ENCODE data around the gene RNF150. TPM values are rescaled to one million over a fixed set of nuclear protein-coding genes. Genes with fewer than 3 reads are reported as not detected.

The RNF150 gene
- polyA plus RNA-seq, 2 of the 4 experiments (the other 2 are of a cell fraction), result 0.21 to 0.34 TPM

DNA sequence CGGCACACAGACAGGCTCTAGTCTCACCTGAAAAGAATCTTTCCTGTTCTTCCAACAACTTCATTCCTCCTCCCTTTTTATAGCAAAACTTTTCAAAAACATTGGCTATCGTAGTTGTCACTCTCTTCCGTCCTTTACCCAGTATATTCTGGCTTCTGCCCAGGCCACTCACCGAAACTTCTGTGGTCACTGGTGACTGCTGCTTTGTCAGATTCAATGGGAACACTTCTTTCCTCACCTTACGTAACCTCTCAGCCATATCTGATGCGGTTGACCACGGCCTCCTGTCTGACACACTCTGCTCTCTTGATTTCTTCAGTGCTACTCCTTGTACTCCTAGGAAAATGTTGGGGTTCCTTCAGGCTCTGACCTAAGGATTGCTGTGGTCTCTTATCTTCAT is 9.2 kb upstream of the RNF150 start:
- CTCF ChIA-PET, result interaction anchor here (2.4 kb wide), 1 partner anchor 9 kb away, joined by 12 read pairs; the partner anchor contains the start of gene RNF150
- TF ChIP-seq, protein P1, sequence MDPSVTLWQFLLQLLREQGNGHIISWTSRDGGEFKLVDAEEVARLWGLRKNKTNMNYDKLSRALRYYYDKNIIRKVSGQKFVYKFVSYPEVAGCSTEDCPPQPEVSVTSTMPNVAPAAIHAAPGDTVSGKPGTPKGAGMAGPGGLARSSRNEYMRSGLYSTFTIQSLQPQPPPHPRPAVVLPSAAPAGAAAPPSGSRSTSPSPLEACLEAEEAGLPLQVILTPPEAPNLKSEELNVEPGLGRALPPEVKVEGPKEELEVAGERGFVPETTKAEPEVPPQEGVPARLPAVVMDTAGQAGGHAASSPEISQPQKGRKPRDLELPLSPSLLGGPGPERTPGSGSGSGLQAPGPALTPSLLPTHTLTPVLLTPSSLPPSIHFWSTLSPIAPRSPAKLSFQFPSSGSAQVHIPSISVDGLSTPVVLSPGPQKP (IDR thresholded peaks at IDR 0.05; ENCODE audit: low read depth, low read length), result no peak
- no peak for TF ChIP-seq FOXS1 (CRISPR knock-in tag; IDR thresholded peaks at IDR 0.05)
- no peak for TF ChIP-seq ZNF302 (CRISPR knock-in tag; IDR thresholded peaks at IDR 0.05)
- no peak for TF ChIP-seq RNF2 (IDR thresholded peaks at IDR 0.05; ENCODE audit: borderline replicate concordance, low read depth)
- TF ChIP-seq, protein P2, sequence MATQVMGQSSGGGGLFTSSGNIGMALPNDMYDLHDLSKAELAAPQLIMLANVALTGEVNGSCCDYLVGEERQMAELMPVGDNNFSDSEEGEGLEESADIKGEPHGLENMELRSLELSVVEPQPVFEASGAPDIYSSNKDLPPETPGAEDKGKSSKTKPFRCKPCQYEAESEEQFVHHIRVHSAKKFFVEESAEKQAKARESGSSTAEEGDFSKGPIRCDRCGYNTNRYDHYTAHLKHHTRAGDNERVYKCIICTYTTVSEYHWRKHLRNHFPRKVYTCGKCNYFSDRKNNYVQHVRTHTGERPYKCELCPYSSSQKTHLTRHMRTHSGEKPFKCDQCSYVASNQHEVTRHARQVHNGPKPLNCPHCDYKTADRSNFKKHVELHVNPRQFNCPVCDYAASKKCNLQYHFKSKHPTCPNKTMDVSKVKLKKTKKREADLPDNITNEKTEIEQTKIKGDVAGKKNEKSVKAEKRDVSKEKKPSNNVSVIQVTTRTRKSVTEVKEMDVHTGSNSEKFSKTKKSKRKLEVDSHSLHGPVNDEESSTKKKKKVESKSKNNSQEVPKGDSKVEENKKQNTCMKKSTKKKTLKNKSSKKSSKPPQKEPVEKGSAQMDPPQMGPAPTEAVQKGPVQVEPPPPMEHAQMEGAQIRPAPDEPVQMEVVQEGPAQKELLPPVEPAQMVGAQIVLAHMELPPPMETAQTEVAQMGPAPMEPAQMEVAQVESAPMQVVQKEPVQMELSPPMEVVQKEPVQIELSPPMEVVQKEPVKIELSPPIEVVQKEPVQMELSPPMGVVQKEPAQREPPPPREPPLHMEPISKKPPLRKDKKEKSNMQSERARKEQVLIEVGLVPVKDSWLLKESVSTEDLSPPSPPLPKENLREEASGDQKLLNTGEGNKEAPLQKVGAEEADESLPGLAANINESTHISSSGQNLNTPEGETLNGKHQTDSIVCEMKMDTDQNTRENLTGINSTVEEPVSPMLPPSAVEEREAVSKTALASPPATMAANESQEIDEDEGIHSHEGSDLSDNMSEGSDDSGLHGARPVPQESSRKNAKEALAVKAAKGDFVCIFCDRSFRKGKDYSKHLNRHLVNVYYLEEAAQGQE (IDR thresholded peaks at IDR 0.05), result no peak
- TF ChIP-seq, protein P3, sequence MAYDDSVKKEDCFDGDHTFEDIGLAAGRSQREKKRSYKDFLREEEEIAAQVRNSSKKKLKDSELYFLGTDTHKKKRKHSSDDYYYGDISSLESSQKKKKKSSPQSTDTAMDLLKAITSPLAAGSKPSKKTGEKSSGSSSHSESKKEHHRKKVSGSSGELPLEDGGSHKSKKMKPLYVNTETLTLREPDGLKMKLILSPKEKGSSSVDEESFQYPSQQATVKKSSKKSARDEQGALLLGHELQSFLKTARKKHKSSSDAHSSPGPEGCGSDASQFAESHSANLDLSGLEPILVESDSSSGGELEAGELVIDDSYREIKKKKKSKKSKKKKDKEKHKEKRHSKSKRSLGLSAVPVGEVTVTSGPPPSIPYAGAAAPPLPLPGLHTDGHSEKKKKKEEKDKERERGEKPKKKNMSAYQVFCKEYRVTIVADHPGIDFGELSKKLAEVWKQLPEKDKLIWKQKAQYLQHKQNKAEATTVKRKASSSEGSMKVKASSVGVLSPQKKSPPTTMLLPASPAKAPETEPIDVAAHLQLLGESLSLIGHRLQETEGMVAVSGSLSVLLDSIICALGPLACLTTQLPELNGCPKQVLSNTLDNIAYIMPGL (CRISPR knock-in tag; IDR thresholded peaks at IDR 0.05; ENCODE audit: borderline replicate concordance), result no peak
- no peak for TF ChIP-seq HOXB13 (CRISPR knock-in tag; IDR thresholded peaks at IDR 0.05; ENCODE audit: low read depth)
- TF ChIP-seq, protein P4, sequence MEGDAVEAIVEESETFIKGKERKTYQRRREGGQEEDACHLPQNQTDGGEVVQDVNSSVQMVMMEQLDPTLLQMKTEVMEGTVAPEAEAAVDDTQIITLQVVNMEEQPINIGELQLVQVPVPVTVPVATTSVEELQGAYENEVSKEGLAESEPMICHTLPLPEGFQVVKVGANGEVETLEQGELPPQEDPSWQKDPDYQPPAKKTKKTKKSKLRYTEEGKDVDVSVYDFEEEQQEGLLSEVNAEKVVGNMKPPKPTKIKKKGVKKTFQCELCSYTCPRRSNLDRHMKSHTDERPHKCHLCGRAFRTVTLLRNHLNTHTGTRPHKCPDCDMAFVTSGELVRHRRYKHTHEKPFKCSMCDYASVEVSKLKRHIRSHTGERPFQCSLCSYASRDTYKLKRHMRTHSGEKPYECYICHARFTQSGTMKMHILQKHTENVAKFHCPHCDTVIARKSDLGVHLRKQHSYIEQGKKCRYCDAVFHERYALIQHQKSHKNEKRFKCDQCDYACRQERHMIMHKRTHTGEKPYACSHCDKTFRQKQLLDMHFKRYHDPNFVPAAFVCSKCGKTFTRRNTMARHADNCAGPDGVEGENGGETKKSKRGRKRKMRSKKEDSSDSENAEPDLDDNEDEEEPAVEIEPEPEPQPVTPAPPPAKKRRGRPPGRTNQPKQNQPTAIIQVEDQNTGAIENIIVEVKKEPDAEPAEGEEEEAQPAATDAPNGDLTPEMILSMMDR (IDR thresholded peaks at IDR 0.05), result no peak
- no peak for TF ChIP-seq RAD21 (conservative IDR thresholded peaks at IDR 0.05 in 1 of 2, IDR thresholded peaks at IDR 0.05 in 1 of 2)
- no peak for TF ChIP-seq NPAS2 (CRISPR knock-in tag; IDR thresholded peaks at IDR 0.05; ENCODE audit: borderline replicate concordance)
- DNase-seq (ENCODE audit: low read depth in 1 of 2, low spot score in 1 of 2) (no peak), ATAC-seq (no peak), FAIRE-seq (no peak)
- no peaks in the 10 kb centered on the region for H3K4me1 ChIP-seq
- H3K4me2 ChIP-seq, result no peak overlapping the region
- no peak overlapping the region for H3K27ac ChIP-seq
- H3K9me3 ChIP-seq, result no peaks in the 10 kb centered on the region
- no peak overlapping the region for H3K4me3 ChIP-seq
- WGBS (ENCODE audit: missing lambda C conversion rate), result 73% methylated on average over 7 of the region's 7 CpGs
- POLR2A ChIA-PET, result no interaction called here

DNA sequence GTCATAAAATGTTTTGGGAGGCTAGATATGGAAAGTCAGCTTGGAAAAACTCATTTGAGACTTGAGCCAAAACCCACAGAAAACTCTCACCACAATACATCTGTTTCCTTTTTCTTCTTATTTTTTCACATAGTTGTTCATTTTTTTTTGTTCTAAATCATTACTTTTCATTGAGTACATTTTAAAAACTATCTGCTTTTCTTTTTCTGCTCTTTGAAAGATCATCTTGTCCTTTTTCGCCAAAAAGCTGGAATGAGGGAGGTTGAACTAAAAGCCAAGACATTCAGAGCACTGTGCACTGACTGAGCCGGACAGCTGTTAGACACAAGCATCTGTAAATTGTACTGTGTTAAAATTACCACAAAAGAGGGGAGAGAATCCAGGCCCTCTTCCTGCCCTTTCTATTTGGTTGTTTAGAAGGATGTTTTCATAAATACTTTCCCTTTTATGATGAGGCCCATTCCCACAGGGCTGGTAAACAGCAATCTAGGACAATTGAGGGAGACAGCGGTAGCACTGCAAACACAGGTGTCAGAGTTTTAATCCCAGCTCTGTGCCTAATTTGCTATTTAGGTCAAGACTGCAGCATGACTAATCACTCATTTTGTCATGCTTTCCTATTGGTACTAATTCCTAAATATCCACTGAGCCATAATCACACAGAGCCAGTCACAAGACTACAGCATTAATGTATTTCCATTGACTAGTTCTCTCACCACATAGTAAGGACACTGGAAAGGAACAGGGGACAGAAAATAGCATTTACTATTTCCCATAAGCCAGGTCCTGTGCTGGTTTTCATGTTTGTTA is 7.3 kb upstream of the RNF150 start:
- Histone ChIP-seq H3K4me3 (no peak overlapping the region), H3K4me2 (no peak overlapping the region), H3K27ac (no peak overlapping the region), H3K4me1 (no peaks in the 10 kb centered on the region), H3K9me3 (no peaks in the 10 kb centered on the region)
- ChIA-PET POLR2A (no interaction called here), CTCF (interaction anchor here (0.8 kb wide), 1 partner anchor 1845 kb away, joined by 4 read pairs; no protein-coding TSS in a partner anchor)
- FAIRE-seq, result no peak
- no peak for ATAC-seq
- TF ChIP-seq NFE2L2 (conservative IDR thresholded peaks at IDR 0.05; ENCODE audit: low read length) (no peak), SREBF2 (IDR thresholded peaks at IDR 0.05) (no peak), HOXB5 (CRISPR knock-in tag; IDR thresholded peaks at IDR 0.05) (no peak), CHD4 (IDR thresholded peaks at IDR 0.05; ENCODE audit: borderline replicate concordance) (no peak), PHF8 (IDR thresholded peaks at IDR 0.05; ENCODE audit: borderline replicate concordance, low read depth) (no peak), RARB (CRISPR knock-in tag; IDR thresholded peaks at IDR 0.05) (no peak), ZSCAN20 (CRISPR knock-in tag; IDR thresholded peaks at IDR 0.05) (no peak)
- TF ChIP-seq, protein P5, sequence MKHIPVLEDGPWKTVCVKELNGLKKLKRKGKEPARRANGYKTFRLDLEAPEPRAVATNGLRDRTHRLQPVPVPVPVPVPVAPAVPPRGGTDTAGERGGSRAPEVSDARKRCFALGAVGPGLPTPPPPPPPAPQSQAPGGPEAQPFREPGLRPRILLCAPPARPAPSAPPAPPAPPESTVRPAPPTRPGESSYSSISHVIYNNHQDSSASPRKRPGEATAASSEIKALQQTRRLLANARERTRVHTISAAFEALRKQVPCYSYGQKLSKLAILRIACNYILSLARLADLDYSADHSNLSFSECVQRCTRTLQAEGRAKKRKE (CRISPR knock-in tag; IDR thresholded peaks at IDR 0.05; ENCODE audit: low read depth), result no peak
- TF ChIP-seq, protein P4 (IDR thresholded peaks at IDR 0.05), result no peak
- TF ChIP-seq, protein P6, sequence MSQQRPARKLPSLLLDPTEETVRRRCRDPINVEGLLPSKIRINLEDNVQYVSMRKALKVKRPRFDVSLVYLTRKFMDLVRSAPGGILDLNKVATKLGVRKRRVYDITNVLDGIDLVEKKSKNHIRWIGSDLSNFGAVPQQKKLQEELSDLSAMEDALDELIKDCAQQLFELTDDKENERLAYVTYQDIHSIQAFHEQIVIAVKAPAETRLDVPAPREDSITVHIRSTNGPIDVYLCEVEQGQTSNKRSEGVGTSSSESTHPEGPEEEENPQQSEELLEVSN (IDR thresholded peaks at IDR 0.05; ENCODE audit: borderline replicate concordance, low read depth), result no peak
- TF ChIP-seq, protein P1 (IDR thresholded peaks at IDR 0.05; ENCODE audit: low read depth, low read length), result no peak
- DNase-seq (ENCODE audit: low read depth in 1 of 2, low spot score in 1 of 2), result no peak
- WGBS (ENCODE audit: missing lambda C conversion rate), result 88% methylated on average over 3 of the region's 3 CpGs

Measured in A549 (cell line).